Measurements from ENCODE around the gene MB21D2. TPM values are rescaled to one million over a fixed set of nuclear protein-coding genes. Genes with fewer than 3 reads are reported as not detected.

The MB21D2 gene
- total and polyA plus RNA-seq, 2 experiments from 2014 or later = 8.1 to 35.9 TPM

- no peak overlapping the region for H2AFZ ChIP-seq
- Mint-ChIP-seq H3K27me3 (ENCODE audit: insufficient read depth, low read depth, poor library complexity) (no peaks in the 10 kb centered on the region), H3K27ac (no peak overlapping the region), H3K4me3 (no peak overlapping the region), H3K9me3 (no peaks in the 10 kb centered on the region), H3K4me1 (no peaks in the 10 kb centered on the region), H3K36me3 (ENCODE audit: low read depth) (no peaks in the 10 kb centered on the region)
- H3K4me1 ChIP-seq (ENCODE audit: insufficient read depth) = no peaks in the 10 kb centered on the region
- H3K79me2 ChIP-seq (replicated peaks; ENCODE audit: insufficient read depth) = no peaks in the 10 kb centered on the region
- no peak overlapping the region for H3K4me2 ChIP-seq
- no peaks in the 10 kb centered on the region for H3K27me3 ChIP-seq (ENCODE audit: insufficient read depth)
- DNase-seq (ENCODE audit: low spot score) (no peak), ATAC-seq (no peak)
- no peak overlapping the region for H3K27ac ChIP-seq (ENCODE audit: low read depth)
- no peaks in the 10 kb centered on the region for H3K36me3 ChIP-seq (ENCODE audit: insufficient read depth)
- no peaks in the 10 kb centered on the region for H4K20me1 ChIP-seq (replicated peaks; ENCODE audit: insufficient read depth)
- no peaks in the 10 kb centered on the region for H3F3A ChIP-seq (replicated peaks; ENCODE audit: low read depth)
- no peak for TF ChIP-seq EZH2 (IDR thresholded peaks at IDR 0.05; ENCODE audit: low read depth, unreplicated experiment)
- TF ChIP-seq, protein P1, sequence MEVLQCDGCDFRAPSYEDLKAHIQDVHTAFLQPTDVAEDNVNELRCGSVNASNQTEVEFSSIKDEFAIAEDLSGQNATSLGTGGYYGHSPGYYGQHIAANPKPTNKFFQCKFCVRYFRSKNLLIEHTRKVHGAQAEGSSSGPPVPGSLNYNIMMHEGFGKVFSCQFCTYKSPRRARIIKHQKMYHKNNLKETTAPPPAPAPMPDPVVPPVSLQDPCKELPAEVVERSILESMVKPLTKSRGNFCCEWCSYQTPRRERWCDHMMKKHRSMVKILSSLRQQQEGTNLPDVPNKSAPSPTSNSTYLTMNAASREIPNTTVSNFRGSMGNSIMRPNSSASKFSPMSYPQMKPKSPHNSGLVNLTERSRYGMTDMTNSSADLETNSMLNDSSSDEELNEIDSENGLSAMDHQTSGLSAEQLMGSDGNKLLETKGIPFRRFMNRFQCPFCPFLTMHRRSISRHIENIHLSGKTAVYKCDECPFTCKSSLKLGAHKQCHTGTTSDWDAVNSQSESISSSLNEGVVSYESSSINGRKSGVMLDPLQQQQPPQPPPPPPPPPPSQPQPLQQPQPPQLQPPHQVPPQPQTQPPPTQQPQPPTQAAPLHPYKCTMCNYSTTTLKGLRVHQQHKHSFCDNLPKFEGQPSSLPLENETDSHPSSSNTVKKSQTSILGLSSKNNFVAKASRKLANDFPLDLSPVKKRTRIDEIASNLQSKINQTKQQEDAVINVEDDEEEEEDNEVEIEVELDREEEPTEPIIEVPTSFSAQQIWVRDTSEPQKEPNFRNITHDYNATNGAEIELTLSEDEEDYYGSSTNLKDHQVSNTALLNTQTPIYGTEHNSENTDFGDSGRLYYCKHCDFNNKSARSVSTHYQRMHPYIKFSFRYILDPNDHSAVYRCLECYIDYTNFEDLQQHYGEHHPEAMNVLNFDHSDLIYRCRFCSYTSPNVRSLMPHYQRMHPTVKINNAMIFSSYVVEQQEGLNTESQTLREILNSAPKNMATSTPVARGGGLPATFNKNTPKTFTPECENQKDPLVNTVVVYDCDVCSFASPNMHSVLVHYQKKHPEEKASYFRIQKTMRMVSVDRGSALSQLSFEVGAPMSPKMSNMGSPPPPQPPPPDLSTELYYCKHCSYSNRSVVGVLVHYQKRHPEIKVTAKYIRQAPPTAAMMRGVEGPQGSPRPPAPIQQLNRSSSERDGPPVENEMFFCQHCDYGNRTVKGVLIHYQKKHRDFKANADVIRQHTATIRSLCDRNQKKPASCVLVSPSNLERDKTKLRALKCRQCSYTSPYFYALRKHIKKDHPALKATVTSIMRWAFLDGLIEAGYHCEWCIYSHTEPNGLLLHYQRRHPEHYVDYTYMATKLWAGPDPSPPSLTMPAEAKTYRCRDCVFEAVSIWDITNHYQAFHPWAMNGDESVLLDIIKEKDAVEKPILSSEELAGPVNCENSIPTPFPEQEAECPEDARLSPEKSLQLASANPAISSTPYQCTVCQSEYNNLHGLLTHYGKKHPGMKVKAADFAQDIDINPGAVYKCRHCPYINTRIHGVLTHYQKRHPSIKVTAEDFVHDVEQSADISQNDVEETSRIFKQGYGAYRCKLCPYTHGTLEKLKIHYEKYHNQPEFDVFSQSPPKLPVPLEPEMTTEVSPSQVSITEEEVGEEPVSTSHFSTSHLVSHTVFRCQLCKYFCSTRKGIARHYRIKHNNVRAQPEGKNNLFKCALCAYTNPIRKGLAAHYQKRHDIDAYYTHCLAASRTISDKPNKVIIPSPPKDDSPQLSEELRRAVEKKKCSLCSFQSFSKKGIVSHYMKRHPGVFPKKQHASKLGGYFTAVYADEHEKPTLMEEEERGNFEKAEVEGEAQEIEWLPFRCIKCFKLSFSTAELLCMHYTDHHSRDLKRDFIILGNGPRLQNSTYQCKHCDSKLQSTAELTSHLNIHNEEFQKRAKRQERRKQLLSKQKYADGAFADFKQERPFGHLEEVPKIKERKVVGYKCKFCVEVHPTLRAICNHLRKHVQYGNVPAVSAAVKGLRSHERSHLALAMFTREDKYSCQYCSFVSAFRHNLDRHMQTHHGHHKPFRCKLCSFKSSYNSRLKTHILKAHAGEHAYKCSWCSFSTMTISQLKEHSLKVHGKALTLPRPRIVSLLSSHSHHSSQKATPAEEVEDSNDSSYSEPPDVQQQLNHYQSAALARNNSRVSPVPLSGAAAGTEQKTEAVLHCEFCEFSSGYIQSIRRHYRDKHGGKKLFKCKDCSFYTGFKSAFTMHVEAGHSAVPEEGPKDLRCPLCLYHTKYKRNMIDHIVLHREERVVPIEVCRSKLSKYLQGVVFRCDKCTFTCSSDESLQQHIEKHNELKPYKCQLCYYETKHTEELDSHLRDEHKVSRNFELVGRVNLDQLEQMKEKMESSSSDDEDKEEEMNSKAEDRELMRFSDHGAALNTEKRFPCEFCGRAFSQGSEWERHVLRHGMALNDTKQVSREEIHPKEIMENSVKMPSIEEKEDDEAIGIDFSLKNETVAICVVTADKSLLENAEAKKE (CRISPR knock-in tag; IDR thresholded peaks at IDR 0.05) = no peak
- TF ChIP-seq STAT1 (IDR thresholded peaks at IDR 0.05; ENCODE audit: unreplicated experiment) = no peak
- no peak for TF ChIP-seq POLR2AphosphoS5 (IDR thresholded peaks at IDR 0.05; ENCODE audit: low read depth)
- TF ChIP-seq CTCF (conservative IDR thresholded peaks at IDR 0.05; ENCODE audit: low read depth in 2 of 2) = no peak
- TF ChIP-seq, protein P2, sequence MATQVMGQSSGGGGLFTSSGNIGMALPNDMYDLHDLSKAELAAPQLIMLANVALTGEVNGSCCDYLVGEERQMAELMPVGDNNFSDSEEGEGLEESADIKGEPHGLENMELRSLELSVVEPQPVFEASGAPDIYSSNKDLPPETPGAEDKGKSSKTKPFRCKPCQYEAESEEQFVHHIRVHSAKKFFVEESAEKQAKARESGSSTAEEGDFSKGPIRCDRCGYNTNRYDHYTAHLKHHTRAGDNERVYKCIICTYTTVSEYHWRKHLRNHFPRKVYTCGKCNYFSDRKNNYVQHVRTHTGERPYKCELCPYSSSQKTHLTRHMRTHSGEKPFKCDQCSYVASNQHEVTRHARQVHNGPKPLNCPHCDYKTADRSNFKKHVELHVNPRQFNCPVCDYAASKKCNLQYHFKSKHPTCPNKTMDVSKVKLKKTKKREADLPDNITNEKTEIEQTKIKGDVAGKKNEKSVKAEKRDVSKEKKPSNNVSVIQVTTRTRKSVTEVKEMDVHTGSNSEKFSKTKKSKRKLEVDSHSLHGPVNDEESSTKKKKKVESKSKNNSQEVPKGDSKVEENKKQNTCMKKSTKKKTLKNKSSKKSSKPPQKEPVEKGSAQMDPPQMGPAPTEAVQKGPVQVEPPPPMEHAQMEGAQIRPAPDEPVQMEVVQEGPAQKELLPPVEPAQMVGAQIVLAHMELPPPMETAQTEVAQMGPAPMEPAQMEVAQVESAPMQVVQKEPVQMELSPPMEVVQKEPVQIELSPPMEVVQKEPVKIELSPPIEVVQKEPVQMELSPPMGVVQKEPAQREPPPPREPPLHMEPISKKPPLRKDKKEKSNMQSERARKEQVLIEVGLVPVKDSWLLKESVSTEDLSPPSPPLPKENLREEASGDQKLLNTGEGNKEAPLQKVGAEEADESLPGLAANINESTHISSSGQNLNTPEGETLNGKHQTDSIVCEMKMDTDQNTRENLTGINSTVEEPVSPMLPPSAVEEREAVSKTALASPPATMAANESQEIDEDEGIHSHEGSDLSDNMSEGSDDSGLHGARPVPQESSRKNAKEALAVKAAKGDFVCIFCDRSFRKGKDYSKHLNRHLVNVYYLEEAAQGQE (IDR thresholded peaks at IDR 0.05; ENCODE audit: unreplicated experiment) = no peak
- no peak for TF ChIP-seq NANOG (IDR thresholded peaks at IDR 0.05; ENCODE audit: borderline replicate concordance)
- no peak for TF ChIP-seq ZNF331 (CRISPR knock-in tag; IDR thresholded peaks at IDR 0.05; ENCODE audit: low read depth)
- TF ChIP-seq EZH2phosphoT487 (IDR thresholded peaks at IDR 0.05; ENCODE audit: unreplicated experiment) = no peak
- no peak for TF ChIP-seq ZNF114 (CRISPR knock-in tag; IDR thresholded peaks at IDR 0.05)
- no peak overlapping the region for H3K4me3 ChIP-seq
- peaks cover 11% of the 10 kb centered on the region; the same call in 1 of the 2 replicates for H3K9me2 ChIP-seq (ENCODE audit: insufficient read depth)
Observed at GRCh38 chr3:192953926-192954325, 36.3 kb upstream of the MB21D2 start.

All from GM23338 (cell line).